ENCODE measurements around the gene CAPS.

CAPS gene

GRCh38 chr19:5923356-5923755, 9.3 kb downstream of the CAPS start:
- H3K4me3 ChIP-seq (ENCODE audit: insufficient read depth, low read depth, low read length, poor library complexity, severe bottlenecking) = no peak overlapping the region
- DNase-seq = no peak
- H3K27me3 ChIP-seq (replicated peaks; ENCODE audit: control insufficient read depth, insufficient read depth, low read length, poor library complexity, severe bottlenecking) = no peaks in the 10 kb centered on the region
- no peak overlapping the region for H3K27ac ChIP-seq (ENCODE audit: insufficient read depth, low read length, poor library complexity, severe bottlenecking)
- H3K9me3 ChIP-seq (ENCODE audit: control insufficient read depth, low read length) = no peaks in the 10 kb centered on the region
- no peaks in the 10 kb centered on the region for H3K4me1 ChIP-seq (ENCODE audit: control insufficient read depth, insufficient read depth, low read length, poor library complexity, severe bottlenecking)
- peaks cover 99% of the 10 kb centered on the region for H3K36me3 ChIP-seq (ENCODE audit: control insufficient read depth, insufficient read depth, low read length)

DNA sequence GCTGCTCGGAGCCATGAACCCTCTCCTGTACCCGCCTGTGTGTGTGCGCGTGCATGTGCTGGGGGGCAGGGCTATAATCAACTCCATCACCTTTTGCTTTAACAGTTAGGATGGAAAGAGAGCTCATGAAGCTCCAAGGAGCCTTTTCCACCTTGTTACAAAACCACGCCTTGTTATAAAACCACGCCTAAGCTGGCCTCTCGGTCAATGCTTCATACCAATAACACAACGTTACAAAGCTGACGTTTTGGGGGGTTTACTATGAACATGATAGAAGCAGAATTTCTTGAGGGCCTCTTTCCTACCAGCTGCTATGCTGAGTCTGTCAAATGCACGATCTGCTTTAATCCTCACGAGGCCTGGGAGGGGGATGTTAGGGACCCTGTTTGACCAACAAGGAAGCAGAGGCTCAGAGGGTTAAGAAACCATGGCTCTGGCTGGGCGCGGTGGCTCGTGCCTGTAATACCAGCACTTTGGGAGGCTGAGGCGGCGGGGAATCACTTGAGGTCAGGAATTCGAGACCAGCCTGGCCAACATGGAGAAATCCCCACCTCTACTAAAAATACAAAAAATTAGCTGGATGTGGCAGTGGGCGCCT, 11.9 kb downstream of the CAPS start:
- Histone ChIP-seq H3K27me3 (replicated peaks; ENCODE audit: control insufficient read depth, insufficient read depth, low read length, poor library complexity, severe bottlenecking) (no peaks in the 10 kb centered on the region), H3K36me3 (ENCODE audit: control insufficient read depth, insufficient read depth, low read length) (peaks cover 98% of the 10 kb centered on the region), H3K4me3 (ENCODE audit: insufficient read depth, low read depth, low read length, poor library complexity, severe bottlenecking) (no peak overlapping the region), H3K27ac (ENCODE audit: insufficient read depth, low read length, poor library complexity, severe bottlenecking) (no peak overlapping the region), H3K9me3 (ENCODE audit: control insufficient read depth, low read length) (no peaks in the 10 kb centered on the region), H3K4me1 (ENCODE audit: control insufficient read depth, insufficient read depth, low read length, poor library complexity, severe bottlenecking) (no peaks in the 10 kb centered on the region)
- no peak for DNase-seq

- H3K9me3 ChIP-seq (ENCODE audit: control insufficient read depth, low read length) = no peaks in the 10 kb centered on the region
- H3K4me1 ChIP-seq (ENCODE audit: control insufficient read depth, insufficient read depth, low read length, poor library complexity, severe bottlenecking) = no peaks in the 10 kb centered on the region
- no peak overlapping the region for H3K27ac ChIP-seq (ENCODE audit: insufficient read depth, low read length, poor library complexity, severe bottlenecking)
- peaks cover 98% of the 10 kb centered on the region for H3K36me3 ChIP-seq (ENCODE audit: control insufficient read depth, insufficient read depth, low read length)
- no peak overlapping the region for H3K4me3 ChIP-seq (ENCODE audit: insufficient read depth, low read depth, low read length, poor library complexity, severe bottlenecking)
- DNase-seq = no peak
- no peaks in the 10 kb centered on the region for H3K27me3 ChIP-seq (replicated peaks; ENCODE audit: control insufficient read depth, insufficient read depth, low read length, poor library complexity, severe bottlenecking)
Observed at GRCh38 chr19:5926641-5927440, 12.8 kb downstream of the CAPS start.

DNA sequence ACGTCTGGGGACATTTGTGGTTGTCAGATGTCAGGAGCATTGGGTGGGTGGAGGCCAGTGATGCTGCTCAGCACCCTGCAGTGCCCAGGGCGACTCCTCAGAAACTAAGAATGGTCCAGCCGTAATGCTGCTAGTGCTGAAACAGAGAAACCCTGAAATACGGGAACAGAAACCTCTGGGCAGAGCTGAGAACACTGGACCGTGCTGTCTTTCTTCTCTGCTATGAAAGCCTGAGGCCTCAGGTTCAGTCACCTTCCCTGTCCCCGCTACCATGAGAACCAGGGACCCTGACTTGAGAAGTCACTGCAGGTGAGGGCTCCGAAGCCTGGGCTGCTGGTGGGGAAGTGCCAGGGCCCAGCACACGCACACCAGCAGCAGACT, 13.4 kb downstream of the CAPS start:
- no peak overlapping the region for H3K27ac ChIP-seq (ENCODE audit: insufficient read depth, low read length, poor library complexity, severe bottlenecking)
- H3K4me3 ChIP-seq (ENCODE audit: insufficient read depth, low read depth, low read length, poor library complexity, severe bottlenecking) = no peak overlapping the region
- no peaks in the 10 kb centered on the region for H3K4me1 ChIP-seq (ENCODE audit: control insufficient read depth, insufficient read depth, low read length, poor library complexity, severe bottlenecking)
- H3K9me3 ChIP-seq (ENCODE audit: control insufficient read depth, low read length) = no peaks in the 10 kb centered on the region
- peaks cover 97% of the 10 kb centered on the region for H3K36me3 ChIP-seq (ENCODE audit: control insufficient read depth, insufficient read depth, low read length)
- no peaks in the 10 kb centered on the region for H3K27me3 ChIP-seq (replicated peaks; ENCODE audit: control insufficient read depth, insufficient read depth, low read length, poor library complexity, severe bottlenecking)
- no peak for DNase-seq

DNA sequence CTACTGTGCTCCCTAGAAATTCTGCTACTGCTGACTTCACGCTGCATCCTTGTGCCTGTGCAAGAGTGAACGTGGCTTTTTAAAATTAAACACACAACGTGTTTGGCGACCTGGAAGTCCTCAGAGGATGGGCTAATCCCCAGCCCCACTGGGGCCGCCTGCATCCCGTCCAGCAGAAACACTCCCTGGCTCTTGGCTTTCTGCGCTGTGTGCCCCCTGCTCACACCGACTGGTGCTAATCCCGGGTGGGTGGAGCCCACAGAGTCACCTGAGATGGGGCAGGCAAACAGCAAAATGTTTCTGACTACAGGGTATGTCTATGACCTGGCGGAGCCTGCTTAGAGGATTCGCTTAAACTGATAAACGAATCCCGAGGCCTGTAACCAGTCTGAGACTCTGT, 15.1 kb downstream of the CAPS start:
- DNase-seq = no peak
- no peak overlapping the region for H3K27ac ChIP-seq (ENCODE audit: insufficient read depth, low read length, poor library complexity, severe bottlenecking)
- peaks cover 89% of the 10 kb centered on the region for H3K36me3 ChIP-seq (ENCODE audit: control insufficient read depth, insufficient read depth, low read length)

GRCh38 chr19:5929625-5930024, 15.6 kb downstream of the CAPS start:
- H3K27me3 ChIP-seq (replicated peaks; ENCODE audit: control insufficient read depth, insufficient read depth, low read length, poor library complexity, severe bottlenecking) = no peaks in the 10 kb centered on the region
- peaks cover 85% of the 10 kb centered on the region for H3K36me3 ChIP-seq (ENCODE audit: control insufficient read depth, insufficient read depth, low read length)
- H3K4me1 ChIP-seq (ENCODE audit: control insufficient read depth, insufficient read depth, low read length, poor library complexity, severe bottlenecking) = no peaks in the 10 kb centered on the region
- H3K9me3 ChIP-seq (ENCODE audit: control insufficient read depth, low read length) = no peaks in the 10 kb centered on the region
- no peak overlapping the region for H3K27ac ChIP-seq (ENCODE audit: insufficient read depth, low read length, poor library complexity, severe bottlenecking)
- no peak overlapping the region for H3K4me3 ChIP-seq (ENCODE audit: insufficient read depth, low read depth, low read length, poor library complexity, severe bottlenecking)
- no peak for DNase-seq

More for the DNA sequence above, 15.1 kb downstream of the CAPS start:
- Histone ChIP-seq H3K4me3 (ENCODE audit: insufficient read depth, low read depth, low read length, poor library complexity, severe bottlenecking) (no peak overlapping the region), H3K27me3 (replicated peaks; ENCODE audit: control insufficient read depth, insufficient read depth, low read length, poor library complexity, severe bottlenecking) (no peaks in the 10 kb centered on the region), H3K4me1 (ENCODE audit: control insufficient read depth, insufficient read depth, low read length, poor library complexity, severe bottlenecking) (no peaks in the 10 kb centered on the region), H3K9me3 (ENCODE audit: control insufficient read depth, low read length) (no peaks in the 10 kb centered on the region)

DNA sequence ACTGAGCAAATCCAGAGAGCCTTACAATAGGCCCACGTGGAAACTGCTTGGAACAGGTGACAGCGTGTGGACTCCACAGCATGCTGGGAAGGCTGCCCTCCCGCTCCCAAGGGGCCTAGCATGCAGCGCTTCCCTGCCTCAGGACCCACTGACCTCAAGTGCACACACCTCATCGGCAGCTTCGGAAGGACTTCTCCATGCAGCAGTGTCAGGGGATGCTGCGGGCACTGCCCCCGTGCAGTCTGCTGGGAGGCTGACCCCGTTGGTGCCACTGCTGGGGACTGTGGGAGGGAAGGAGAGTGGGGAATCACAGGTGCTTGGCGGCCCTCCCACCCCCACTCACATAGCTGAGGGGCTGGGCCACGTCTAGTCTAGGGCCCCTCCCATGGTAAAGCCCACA, 17.2 kb downstream of the CAPS start:
- Histone ChIP-seq H3K4me3 (ENCODE audit: insufficient read depth, low read depth, low read length, poor library complexity, severe bottlenecking) (no peak overlapping the region), H3K4me1 (ENCODE audit: control insufficient read depth, insufficient read depth, low read length, poor library complexity, severe bottlenecking) (no peaks in the 10 kb centered on the region), H3K9me3 (ENCODE audit: control insufficient read depth, low read length) (no peaks in the 10 kb centered on the region), H3K27me3 (replicated peaks; ENCODE audit: control insufficient read depth, insufficient read depth, low read length, poor library complexity, severe bottlenecking) (no peaks in the 10 kb centered on the region), H3K36me3 (ENCODE audit: control insufficient read depth, insufficient read depth, low read length) (peaks cover 80% of the 10 kb centered on the region), H3K27ac (ENCODE audit: insufficient read depth, low read length, poor library complexity, severe bottlenecking) (no peak overlapping the region)
- no peak for DNase-seq

DNA sequence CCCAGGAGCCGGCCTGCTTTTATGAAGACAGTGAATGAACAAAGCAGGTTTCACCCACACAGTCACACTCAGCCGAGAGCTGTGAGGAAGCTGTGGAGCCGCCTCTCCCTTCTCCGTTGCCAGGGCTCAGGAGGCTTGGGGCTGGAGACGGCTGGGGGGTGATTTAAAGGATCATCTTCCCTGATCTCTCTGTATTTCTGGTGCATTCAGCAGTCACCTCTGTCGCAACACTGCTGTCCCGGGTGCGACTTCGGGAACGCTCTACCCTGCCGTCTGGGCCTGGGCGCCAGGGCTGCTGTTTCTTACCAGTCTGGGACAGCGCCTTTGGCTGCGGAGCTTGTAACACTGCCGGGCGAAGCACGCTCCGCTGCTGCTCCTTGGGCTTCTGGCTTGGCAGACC, 18.1 kb downstream of the CAPS start:
- Histone ChIP-seq H3K36me3 (ENCODE audit: control insufficient read depth, insufficient read depth, low read length) (peaks cover 77% of the 10 kb centered on the region), H3K4me3 (ENCODE audit: insufficient read depth, low read depth, low read length, poor library complexity, severe bottlenecking) (no peak overlapping the region), H3K27me3 (replicated peaks; ENCODE audit: control insufficient read depth, insufficient read depth, low read length, poor library complexity, severe bottlenecking) (no peaks in the 10 kb centered on the region), H3K27ac (ENCODE audit: insufficient read depth, low read length, poor library complexity, severe bottlenecking) (no peak overlapping the region), H3K9me3 (ENCODE audit: control insufficient read depth, low read length) (no peaks in the 10 kb centered on the region), H3K4me1 (ENCODE audit: control insufficient read depth, insufficient read depth, low read length, poor library complexity, severe bottlenecking) (no peaks in the 10 kb centered on the region)
- DNase-seq = no peak

DNA sequence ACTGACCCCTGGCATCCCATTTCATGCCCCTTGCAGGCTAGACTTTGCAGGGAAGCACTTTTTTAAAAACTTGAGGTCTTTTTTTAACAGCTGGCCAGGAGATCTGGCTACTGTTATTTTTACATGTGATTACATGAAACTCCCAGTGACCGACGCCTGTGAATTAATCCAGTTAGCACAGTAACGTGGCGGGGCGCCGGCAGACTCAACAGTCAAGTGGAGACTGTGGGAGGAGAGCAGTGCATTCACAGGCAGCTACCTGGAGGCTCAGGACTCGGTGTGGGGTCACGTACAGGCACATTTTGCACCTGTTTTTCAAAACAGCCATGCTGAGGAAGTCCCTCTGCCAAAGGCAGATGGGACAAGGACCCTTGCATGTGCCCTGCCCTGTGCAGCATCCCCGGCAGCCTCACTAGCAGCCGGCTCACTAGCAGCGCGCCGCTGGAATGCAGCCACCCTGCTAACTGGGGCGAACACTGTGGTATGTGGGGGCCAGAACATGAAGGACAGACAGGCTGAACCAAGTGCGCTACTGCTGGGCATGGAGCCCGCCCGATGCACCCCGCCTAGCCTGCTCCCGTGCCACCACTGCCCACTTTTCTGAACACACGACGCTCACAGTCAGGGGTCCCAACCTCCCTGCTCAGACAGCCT, 18.7 kb downstream of the CAPS start:
- Histone ChIP-seq H3K36me3 (ENCODE audit: control insufficient read depth, insufficient read depth, low read length) (peaks cover 77% of the 10 kb centered on the region), H3K4me3 (ENCODE audit: insufficient read depth, low read depth, low read length, poor library complexity, severe bottlenecking) (no peak overlapping the region), H3K27ac (ENCODE audit: insufficient read depth, low read length, poor library complexity, severe bottlenecking) (no peak overlapping the region), H3K27me3 (replicated peaks; ENCODE audit: control insufficient read depth, insufficient read depth, low read length, poor library complexity, severe bottlenecking) (no peaks in the 10 kb centered on the region), H3K9me3 (ENCODE audit: control insufficient read depth, low read length) (no peaks in the 10 kb centered on the region), H3K4me1 (ENCODE audit: control insufficient read depth, insufficient read depth, low read length, poor library complexity, severe bottlenecking) (no peaks in the 10 kb centered on the region)
- DNase-seq = no peak

- no peaks in the 10 kb centered on the region for H3K27me3 ChIP-seq (replicated peaks; ENCODE audit: control insufficient read depth, insufficient read depth, low read length, poor library complexity, severe bottlenecking)
- H3K4me1 ChIP-seq (ENCODE audit: control insufficient read depth, insufficient read depth, low read length, poor library complexity, severe bottlenecking) = no peaks in the 10 kb centered on the region
- H3K27ac ChIP-seq (ENCODE audit: insufficient read depth, low read length, poor library complexity, severe bottlenecking) = no peak overlapping the region
- no peak for DNase-seq
- H3K36me3 ChIP-seq (ENCODE audit: control insufficient read depth, insufficient read depth, low read length) = peaks cover 72% of the 10 kb centered on the region
- H3K4me3 ChIP-seq (ENCODE audit: insufficient read depth, low read depth, low read length, poor library complexity, severe bottlenecking) = no peak overlapping the region
- no peaks in the 10 kb centered on the region for H3K9me3 ChIP-seq (ENCODE audit: control insufficient read depth, low read length)
Observed at GRCh38 chr19:5933391-5934068, 19.5 kb downstream of the CAPS start.
